ENCODE data around the gene PRSS35.
"Not testable (repeated sequence)": the region's sequence is repeated elsewhere in the genome, so short reads cannot be mapped to it uniquely, and the experiment has no call there.

Gene PRSS35

DNA sequence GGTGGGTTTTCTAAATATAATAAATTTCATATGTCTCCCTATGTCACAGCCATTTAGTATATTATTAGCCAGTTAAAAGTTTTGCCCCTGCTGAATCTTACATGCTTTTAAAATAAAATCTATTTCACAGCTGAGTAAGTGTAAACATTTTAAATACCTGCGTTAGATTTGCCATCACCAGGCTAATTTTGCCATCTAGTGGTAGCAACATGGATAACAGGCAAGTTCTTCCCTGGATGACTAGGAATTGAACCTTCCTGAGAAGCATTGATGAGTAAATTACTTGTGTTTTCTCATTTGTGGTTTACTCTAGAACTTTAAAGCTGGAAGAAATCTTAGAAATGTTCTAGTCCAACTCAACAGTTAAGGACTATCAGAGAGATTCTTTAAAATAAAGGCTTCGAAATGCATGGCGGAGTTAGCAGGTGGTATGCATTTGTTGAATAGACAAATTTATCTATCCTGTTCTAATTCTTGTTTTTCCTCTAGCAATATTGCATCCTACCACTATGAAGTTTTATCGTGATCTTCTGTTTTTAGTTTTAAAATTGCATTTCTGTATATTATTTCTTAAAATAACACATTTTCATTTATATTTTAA is 2.6 kb downstream of the PRSS35 start:
- Histone ChIP-seq H3K27me3 (ENCODE audit: control insufficient read depth, insufficient read depth, low read length) (no peaks in the 10 kb centered on the region), H3K4me1 (ENCODE audit: control insufficient read depth, insufficient read depth, low read length) (0 out of 2 replicates have a peak, but pooled peaks cover 2% of the 10 kb centered on the region), H3K9me3 (ENCODE audit: control insufficient read depth, insufficient read depth, low read length) (no peaks in the 10 kb centered on the region), H3K36me3 (ENCODE audit: control insufficient read depth, insufficient read depth, low read length) (no peaks in the 10 kb centered on the region), H3K4me3 (ENCODE audit: low read length) (no peak overlapping the region), H3K27ac (ENCODE audit: low read length) (no peak overlapping the region)
- no CpG with 5 or more reads among the region's 4 CpGs for whole genome bisulfite sequencing (ENCODE audit: insufficient coverage, insufficient read length)
- no peak for DNase-seq (ENCODE audit: low read depth, low spot score)

DNA sequence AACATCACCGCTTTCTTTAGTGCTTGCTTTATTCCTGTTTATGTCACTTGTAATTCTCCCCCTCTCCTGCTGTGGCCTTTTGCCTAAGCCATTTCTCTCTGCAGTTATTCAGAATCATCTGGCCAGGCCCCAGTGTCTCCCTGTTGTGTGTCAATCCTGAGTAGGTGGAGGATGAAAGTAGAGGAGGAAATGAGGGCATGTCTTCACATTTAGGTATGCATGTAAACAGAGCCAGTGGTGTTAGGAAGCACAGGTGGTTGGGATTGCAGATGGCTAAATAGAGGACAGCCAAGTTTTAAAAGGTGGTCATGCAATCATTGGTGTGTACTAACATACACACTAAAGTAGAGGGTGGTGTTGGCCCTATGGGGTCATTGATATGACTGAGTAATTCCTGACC is 5.2 kb downstream of the PRSS35 start:
- H3K27ac ChIP-seq (ENCODE audit: low read length) = no peak overlapping the region
- H3K36me3 ChIP-seq (ENCODE audit: control insufficient read depth, insufficient read depth, low read length) = no peaks in the 10 kb centered on the region
- no peaks in the 10 kb centered on the region for H3K9me3 ChIP-seq (ENCODE audit: control insufficient read depth, insufficient read depth, low read length)
- no peaks in the 10 kb centered on the region for H3K27me3 ChIP-seq (ENCODE audit: control insufficient read depth, insufficient read depth, low read length)
- no peak for DNase-seq (ENCODE audit: low read depth, low spot score)
- no CpG with 5 or more reads among the region's 1 CpG for WGBS (ENCODE audit: insufficient coverage, insufficient read length)
- 0 out of 2 replicates have a peak, but pooled peaks cover 2% of the 10 kb centered on the region for H3K4me1 ChIP-seq (ENCODE audit: control insufficient read depth, insufficient read depth, low read length)
- no peak overlapping the region for H3K4me3 ChIP-seq (ENCODE audit: low read length)

DNA sequence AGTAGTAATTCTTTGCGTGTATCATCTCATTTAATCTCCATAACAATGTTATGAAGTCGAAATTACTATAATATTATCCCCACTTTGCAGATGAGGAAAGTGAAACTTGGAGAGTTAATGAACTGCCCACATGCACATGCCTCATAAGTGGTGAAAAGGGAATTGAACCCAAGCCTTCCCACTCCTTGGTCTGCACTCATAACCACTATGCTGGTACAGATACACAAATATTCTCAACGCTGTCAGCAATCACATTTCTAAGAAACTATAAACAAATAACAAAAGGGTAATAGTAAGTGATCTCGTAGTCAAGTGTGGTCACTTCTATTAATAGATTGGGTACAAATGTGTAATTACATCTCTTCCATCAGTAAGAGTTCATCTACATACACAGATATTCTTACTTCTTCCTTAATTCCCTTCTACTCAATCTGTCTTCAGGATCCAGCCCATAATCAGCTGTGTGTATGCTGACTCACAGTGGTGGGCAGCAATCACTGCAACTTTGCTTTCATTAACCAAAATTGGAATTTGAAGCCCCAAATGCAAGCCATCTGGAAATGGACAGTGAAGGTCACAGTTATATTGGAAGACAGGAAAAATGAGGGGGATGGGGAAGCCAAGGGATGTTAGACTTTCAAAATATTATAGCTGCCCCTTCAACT is 6.6 kb downstream of the PRSS35 start:
- WGBS (ENCODE audit: insufficient coverage, insufficient read length) = no CpG with 5 or more reads among the region's 4 CpGs
- Histone ChIP-seq H3K27me3 (ENCODE audit: control insufficient read depth, insufficient read depth, low read length) (no peaks in the 10 kb centered on the region), H3K27ac (ENCODE audit: low read length) (no peak overlapping the region), H3K9me3 (ENCODE audit: control insufficient read depth, insufficient read depth, low read length) (no peaks in the 10 kb centered on the region), H3K4me3 (ENCODE audit: low read length) (no peak overlapping the region), H3K36me3 (ENCODE audit: control insufficient read depth, insufficient read depth, low read length) (no peaks in the 10 kb centered on the region), H3K4me1 (ENCODE audit: control insufficient read depth, insufficient read depth, low read length) (0 out of 2 replicates have a peak, but pooled peaks cover 2% of the 10 kb centered on the region)
- DNase-seq (ENCODE audit: low read depth, low spot score) = no peak

DNA sequence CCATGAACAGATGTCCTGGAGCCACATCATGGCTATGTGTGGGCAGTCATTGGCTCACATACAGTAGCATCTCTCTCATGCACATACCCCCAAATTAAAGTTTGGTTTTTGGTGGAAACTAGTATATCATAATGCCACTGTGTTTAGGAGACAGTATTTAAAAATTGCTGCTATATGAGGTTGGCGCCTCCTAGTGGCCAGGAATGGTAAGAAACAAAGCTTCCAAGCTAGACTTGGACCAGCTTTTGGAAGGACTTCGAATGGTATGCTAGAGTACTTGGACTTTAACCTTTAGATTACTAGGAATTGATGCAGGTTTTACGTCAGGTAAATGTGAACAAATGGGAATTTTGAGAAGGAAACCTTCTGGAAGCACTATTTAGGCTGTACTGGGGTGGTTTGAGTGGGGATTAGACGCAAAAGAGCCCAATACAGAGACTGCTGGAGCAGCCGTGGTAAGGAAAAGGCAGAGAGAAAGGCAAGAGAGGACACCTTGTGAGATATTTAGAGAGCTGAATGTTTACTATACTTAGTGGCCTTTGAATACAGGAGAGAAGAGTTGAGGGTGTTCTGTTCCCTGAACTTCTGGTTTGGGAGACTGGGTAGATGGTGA is 23.8 kb downstream of the PRSS35 start:
- WGBS (ENCODE audit: insufficient coverage, insufficient read length) = no CpG with 5 or more reads among the region's 5 CpGs
- Histone ChIP-seq H3K36me3 (ENCODE audit: control insufficient read depth, insufficient read depth, low read length) (no peaks in the 10 kb centered on the region), H3K27me3 (ENCODE audit: control insufficient read depth, insufficient read depth, low read length) (no peaks in the 10 kb centered on the region), H3K4me1 (ENCODE audit: control insufficient read depth, insufficient read depth, low read length) (no peaks in the 10 kb centered on the region), H3K4me3 (ENCODE audit: low read length) (no peak overlapping the region), H3K27ac (ENCODE audit: low read length) (no peak overlapping the region), H3K9me3 (ENCODE audit: control insufficient read depth, insufficient read depth, low read length) (no peaks in the 10 kb centered on the region)
- no peak for DNase-seq (ENCODE audit: low read depth, low spot score)

DNA sequence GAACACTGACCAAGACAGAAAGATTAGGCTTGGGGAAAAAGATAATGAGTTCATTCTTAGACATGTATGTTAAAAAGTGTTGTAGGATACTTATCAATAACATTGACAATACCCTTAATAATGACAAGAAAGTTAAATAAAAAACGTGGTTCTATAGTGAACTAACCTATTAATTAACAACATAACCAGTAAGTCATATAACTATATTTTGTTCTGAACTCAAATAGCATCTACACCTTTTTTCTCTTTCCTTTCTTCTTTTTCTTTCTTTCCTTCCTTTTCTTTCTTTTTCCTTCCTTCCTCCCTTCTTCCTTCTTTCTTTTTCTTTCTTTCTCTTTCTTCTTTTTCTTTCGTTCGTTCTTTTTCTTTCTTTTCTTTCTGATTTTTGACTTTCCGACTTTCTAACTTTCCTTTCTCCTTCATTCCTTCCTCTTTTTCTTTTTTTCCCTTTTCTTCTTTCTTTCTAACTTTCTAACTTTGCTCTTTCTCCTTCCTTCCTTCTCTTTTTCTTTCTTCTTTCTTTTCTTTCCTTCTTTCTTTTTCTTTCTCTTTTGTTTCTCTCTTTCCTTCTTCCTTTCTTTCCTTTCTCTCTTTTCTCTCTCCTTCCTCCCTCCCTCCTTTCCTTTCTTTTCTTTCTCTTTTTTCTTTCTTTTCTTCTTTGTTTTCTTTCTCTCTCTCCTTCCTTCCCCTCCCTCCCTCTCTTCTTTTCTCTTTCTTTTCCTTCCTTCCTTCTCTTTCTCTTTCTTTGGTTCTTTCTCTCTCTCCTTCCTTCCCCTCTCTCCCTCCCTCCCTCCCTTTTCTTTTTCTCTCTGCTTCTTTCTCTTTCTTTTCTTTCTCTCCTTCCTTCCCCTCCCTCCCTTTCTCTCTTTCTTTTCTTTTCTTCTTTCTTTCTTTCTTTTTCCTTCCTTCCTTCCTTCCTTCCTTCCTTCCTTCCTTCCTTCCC is 24.6 kb downstream of the PRSS35 start:
- 100% methylated on average over 1 of the region's 4 CpGs for WGBS (ENCODE audit: insufficient coverage, insufficient read length)
- no peaks in the 10 kb centered on the region for H3K9me3 ChIP-seq (ENCODE audit: control insufficient read depth, insufficient read depth, low read length)
- H3K27me3 ChIP-seq (ENCODE audit: control insufficient read depth, insufficient read depth, low read length) = no peaks in the 10 kb centered on the region
- no peak overlapping the region for H3K27ac ChIP-seq (ENCODE audit: low read length)
- no peak for DNase-seq (ENCODE audit: low read depth, low spot score)
- H3K36me3 ChIP-seq (ENCODE audit: control insufficient read depth, insufficient read depth, low read length) = no peaks in the 10 kb centered on the region
- no peaks in the 10 kb centered on the region for H3K4me1 ChIP-seq (ENCODE audit: control insufficient read depth, insufficient read depth, low read length)
- H3K4me3 ChIP-seq (ENCODE audit: low read length) = no peak overlapping the region

DNA sequence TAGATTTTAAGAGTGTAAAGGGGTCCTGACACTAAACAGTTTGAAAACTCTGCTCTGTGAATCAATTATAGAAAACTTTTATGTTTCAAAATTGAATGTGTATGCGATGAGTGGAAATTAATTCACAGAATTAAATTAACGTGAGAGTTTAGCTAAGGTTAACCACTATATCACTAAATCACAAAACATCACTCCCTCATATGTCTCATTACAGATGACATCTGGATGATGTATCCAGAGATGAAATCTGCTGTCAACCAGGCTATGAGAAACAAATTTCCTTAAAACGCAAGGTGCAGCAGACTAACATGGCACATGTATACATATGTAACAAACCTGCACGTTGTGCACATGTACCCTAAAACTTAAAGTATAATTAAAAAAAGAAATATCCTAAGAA is 27.3 kb downstream of the PRSS35 start:
- Histone ChIP-seq H3K27me3 (ENCODE audit: control insufficient read depth, insufficient read depth, low read length) (no peaks in the 10 kb centered on the region), H3K4me3 (ENCODE audit: low read length) (no peak overlapping the region), H3K4me1 (ENCODE audit: control insufficient read depth, insufficient read depth, low read length) (no peaks in the 10 kb centered on the region), H3K27ac (ENCODE audit: low read length) (no peak overlapping the region), H3K9me3 (ENCODE audit: control insufficient read depth, insufficient read depth, low read length) (no peaks in the 10 kb centered on the region), H3K36me3 (ENCODE audit: control insufficient read depth, insufficient read depth, low read length) (no peaks in the 10 kb centered on the region)
- WGBS (ENCODE audit: insufficient coverage, insufficient read length) = no CpG with 5 or more reads among the region's 4 CpGs
- no peak for DNase-seq (ENCODE audit: low read depth, low spot score)

DNA sequence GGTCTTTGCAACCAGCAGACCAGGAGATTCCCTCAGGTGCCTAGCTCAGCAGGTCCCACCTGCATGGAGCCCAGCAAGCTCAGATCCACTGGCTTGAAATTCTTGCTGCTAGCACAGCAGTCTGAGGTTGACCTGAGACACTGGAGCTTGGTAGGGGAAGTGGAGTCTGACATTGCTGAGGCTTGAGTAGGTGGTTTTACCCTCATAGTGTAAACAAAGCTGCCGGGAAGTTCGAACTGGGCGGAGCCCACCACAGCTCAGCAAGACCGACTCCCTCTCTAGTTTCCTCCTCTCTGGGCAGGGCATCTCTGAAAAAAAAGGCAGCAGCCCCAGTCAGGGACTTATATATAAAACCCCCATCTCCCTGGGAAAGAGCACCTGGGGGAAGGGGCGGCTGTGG is 34.3 kb downstream of the PRSS35 start:
- DNase-seq (ENCODE audit: low read depth, low spot score) = no peak
- WGBS (ENCODE audit: insufficient coverage, insufficient read length) = no CpG with 5 or more reads among the region's 5 CpGs

DNA sequence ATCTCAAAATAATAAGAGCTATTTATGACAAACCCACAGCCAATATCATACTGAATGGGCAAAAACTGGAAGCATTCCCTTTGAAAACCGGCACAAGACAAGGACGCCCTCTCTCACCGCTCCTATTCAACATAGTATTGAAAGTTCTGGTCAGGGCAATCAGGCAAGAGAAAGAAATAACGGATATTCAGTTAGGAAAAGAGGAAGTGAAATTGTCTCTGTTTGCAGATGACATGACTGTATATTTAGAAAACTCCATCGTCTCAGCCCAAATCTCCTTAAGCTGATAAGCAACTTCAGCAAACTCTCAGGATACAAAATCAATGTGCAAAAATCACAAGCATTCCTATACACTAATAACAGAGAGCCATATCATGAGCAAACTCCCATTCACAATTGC is 38.1 kb downstream of the PRSS35 start:
- not testable (repeated sequence) for DNase-seq (ENCODE audit: low read depth, low spot score); H3K36me3 ChIP-seq (ENCODE audit: control insufficient read depth, insufficient read depth, low read length); H3K4me1 ChIP-seq (ENCODE audit: control insufficient read depth, insufficient read depth, low read length); H3K4me3 ChIP-seq (ENCODE audit: low read length); H3K27me3 ChIP-seq (ENCODE audit: control insufficient read depth, insufficient read depth, low read length); H3K9me3 ChIP-seq (ENCODE audit: control insufficient read depth, insufficient read depth, low read length); H3K27ac ChIP-seq (ENCODE audit: low read length)
- no CpG with 5 or more reads among the region's 5 CpGs for WGBS (ENCODE audit: insufficient coverage, insufficient read length)

More for the DNA sequence above, 34.3 kb downstream of the PRSS35 start:
- Histone ChIP-seq H3K9me3 (ENCODE audit: control insufficient read depth, insufficient read depth, low read length) (no peaks in the 10 kb centered on the region), H3K36me3 (ENCODE audit: control insufficient read depth, insufficient read depth, low read length) (no peaks in the 10 kb centered on the region), H3K27me3 (ENCODE audit: control insufficient read depth, insufficient read depth, low read length) (no peaks in the 10 kb centered on the region), H3K4me3 (ENCODE audit: low read length) (no peak overlapping the region), H3K4me1 (ENCODE audit: control insufficient read depth, insufficient read depth, low read length) (no peaks in the 10 kb centered on the region), H3K27ac (ENCODE audit: low read length) (no peak overlapping the region)

DNA sequence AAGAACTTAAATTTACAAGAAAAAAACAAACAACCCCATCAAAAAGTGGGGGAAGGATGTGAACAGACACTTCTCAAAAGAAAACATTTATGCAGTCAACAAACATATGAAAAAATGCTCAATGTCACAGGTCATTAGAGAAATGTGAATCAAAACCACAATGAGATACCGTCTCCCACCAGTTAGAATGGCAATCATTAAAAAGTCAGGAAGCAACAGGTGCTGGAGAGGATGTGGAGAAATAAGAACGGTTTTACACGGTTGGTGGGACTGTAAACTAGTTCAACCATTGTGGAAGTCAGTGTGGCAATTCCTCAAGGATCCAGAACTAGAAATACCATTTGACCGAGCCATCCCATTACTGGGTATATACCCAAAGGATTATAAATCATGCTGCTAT is 39.4 kb downstream of the PRSS35 start:
- H3K27me3 ChIP-seq (ENCODE audit: control insufficient read depth, insufficient read depth, low read length); DNase-seq (ENCODE audit: low read depth, low spot score); H3K4me3 ChIP-seq (ENCODE audit: low read length); H3K36me3 ChIP-seq (ENCODE audit: control insufficient read depth, insufficient read depth, low read length); H3K9me3 ChIP-seq (ENCODE audit: control insufficient read depth, insufficient read depth, low read length); H3K4me1 ChIP-seq (ENCODE audit: control insufficient read depth, insufficient read depth, low read length); H3K27ac ChIP-seq (ENCODE audit: low read length): not testable (repeated sequence)
- WGBS (ENCODE audit: insufficient coverage, insufficient read length) = no CpG with 5 or more reads among the region's 4 CpGs

DNA sequence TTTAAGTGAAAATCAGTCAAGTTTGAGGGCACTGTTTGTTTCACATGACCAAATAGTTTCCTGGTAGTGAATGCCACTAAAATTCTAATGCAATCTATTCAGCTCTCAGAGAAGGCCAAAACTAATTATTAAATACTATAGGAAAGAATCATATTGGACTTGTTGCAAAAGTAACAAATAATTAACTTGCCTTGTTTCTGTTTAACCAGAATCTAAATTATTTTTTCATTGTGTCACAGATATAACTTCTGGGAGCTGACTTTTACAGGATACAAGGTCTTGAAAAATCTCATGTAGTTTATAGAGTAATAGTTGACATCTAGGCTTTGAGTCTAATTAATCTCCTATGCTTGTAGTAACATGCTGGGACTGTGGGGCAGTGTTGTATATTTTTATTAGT is 44.5 kb downstream of the PRSS35 start:
- Histone ChIP-seq H3K27ac (ENCODE audit: low read length) (no peak overlapping the region), H3K4me1 (ENCODE audit: control insufficient read depth, insufficient read depth, low read length) (no peaks in the 10 kb centered on the region; the same call in 1 of the 2 replicates), H3K36me3 (ENCODE audit: control insufficient read depth, insufficient read depth, low read length) (no peaks in the 10 kb centered on the region), H3K27me3 (ENCODE audit: control insufficient read depth, insufficient read depth, low read length) (no peaks in the 10 kb centered on the region), H3K4me3 (ENCODE audit: low read length) (no peak overlapping the region), H3K9me3 (ENCODE audit: control insufficient read depth, insufficient read depth, low read length) (no peaks in the 10 kb centered on the region)
- no peak for DNase-seq (ENCODE audit: low read depth, low spot score)

Data from iPS DF 6.9 (cell line).